Adrenal gland (tissue), 5 donors: ENCODE data around the gene CACNA1D.

ENCODE experiments used
- CTCF ChIP-seq, 6 experiments: fragments of 450-650 bp in 4 of 6; fragments of 200-600 bp in 2 of 6; sonication (generic) in 1 of 6; IDR thresholded peaks; 1 replicate in 5 of 6; 2 replicates in 1 of 6; pipeline versions ENCODE4 v1.5.1 to v1.8.0; 2016 to 2021; ENCODE audit warnings: antibody characterized with exemption in 6 of 6, mild to moderate bottlenecking in 2 of 6, moderate library complexity in 1 of 6
- POLR2A ChIP-seq, 2 donors: fragments of 450-650 bp; IDR thresholded peaks; one replicate each; pipeline ENCODE4 v1.6.1; 2017; ENCODE audit warnings: antibody characterized with exemption in 2 of 2, mild to moderate bottlenecking in 2 of 2, moderate library complexity in 1 of 2
- donor health status: DM: no; HTN: no; CAD: no.

- TF ChIP-seq CTCF (IDR thresholded peaks at IDR 0.05) (no peak), POLR2A (IDR thresholded peaks at IDR 0.05) (no peak)
Observed at GRCh38 chr3:53834429-53835095, 340.2 kb downstream of the CACNA1D start.
